ENCODE data around the gene PRKAG2. TPM values are rescaled to one million over a fixed set of nuclear protein-coding genes. Genes with fewer than 3 reads are reported as not detected.

Gene PRKAG2
- total and polyA plus RNA-seq, 4 donors: 3.6 to 25.1 (median 16.8) TPM

DNA sequence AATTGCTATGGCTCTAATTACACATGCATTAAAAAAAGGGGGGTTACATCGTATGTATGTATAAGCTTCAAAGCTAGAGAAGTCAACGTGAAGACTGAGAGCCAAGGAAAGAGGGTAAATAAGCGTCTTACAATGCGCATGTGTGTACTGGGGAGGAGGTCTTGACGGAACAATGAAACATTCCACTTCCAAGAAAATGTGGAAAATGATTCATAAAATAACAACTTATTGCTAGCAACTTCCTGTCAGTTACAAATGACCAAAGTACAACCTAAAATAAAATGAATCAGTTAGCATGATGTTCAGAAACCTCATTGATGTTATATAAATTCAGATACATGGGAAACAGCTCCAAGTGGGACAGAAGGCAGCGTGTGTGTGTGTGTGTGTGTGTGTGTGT, 253.1 kb downstream of the PRKAG2 start:
- Histone ChIP-seq H3K9me3 (ENCODE audit: control insufficient read depth in 4 of 4, low read length in 3 of 4) (no peaks in the 10 kb centered on the region), H3K36me3 (ENCODE audit: control insufficient read depth in 4 of 4, insufficient read depth in 3 of 4, low read depth in 1 of 4, low read length in 3 of 4) (peaks cover 0 to 12% (median 1%) of the 10 kb centered on the region in 4 donors), H3K27ac (ENCODE audit: low read depth in 1 of 2, low read length in 2 of 2) (no peak overlapping the region), H3K27me3 (ENCODE audit: control insufficient read depth in 4 of 4, insufficient read depth in 4 of 4, low read length in 3 of 4) (no peaks in the 10 kb centered on the region), H3K4me3 (ENCODE audit: low read depth in 1 of 3, low read length in 3 of 3) (no peak overlapping the region), H3K9ac (ENCODE audit: low read depth in 1 of 2, low read length in 2 of 2) (no peak overlapping the region), H3K4me1 (ENCODE audit: control insufficient read depth in 4 of 4, insufficient read depth in 4 of 4, low read length in 3 of 4) (peaks cover 0 to 2% (median 0%) of the 10 kb centered on the region in 4 donors)
- 91% methylated on average over 6 of the region's 6 CpGs for WGBS
- no peak for DNase-seq (ENCODE audit: low spot score)
- no peak for TF ChIP-seq NR2F2 (IDR thresholded peaks at IDR 0.05)
- no peak for TF ChIP-seq YY1 (IDR thresholded peaks at IDR 0.05)
- no peak for TF ChIP-seq SP1 (IDR thresholded peaks at IDR 0.05)
- TF ChIP-seq HNF4G (IDR thresholded peaks at IDR 0.05): no peak
- no peak for TF ChIP-seq JUND (IDR thresholded peaks at IDR 0.05)

DNA sequence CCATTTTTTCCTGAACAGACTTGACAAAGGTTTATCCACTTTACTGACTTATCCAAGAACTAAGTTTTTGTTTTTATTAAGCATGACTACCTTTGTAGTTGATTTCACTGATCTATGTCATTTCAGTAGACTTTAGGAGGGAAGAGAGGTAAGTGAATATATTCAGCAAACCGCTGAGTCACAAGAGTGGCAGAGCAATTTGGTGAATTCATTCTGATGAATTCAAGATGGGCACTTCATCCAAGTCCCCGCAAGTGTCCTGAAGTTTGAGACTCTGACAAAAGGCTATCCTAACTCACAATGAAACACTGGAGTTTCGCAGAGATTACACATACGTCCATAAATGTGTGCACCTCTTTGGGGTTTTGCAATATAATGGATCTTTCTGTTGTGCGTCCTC, 255.0 kb downstream of the PRKAG2 start:
- Histone ChIP-seq H3K36me3 (ENCODE audit: control insufficient read depth in 4 of 4, insufficient read depth in 3 of 4, low read depth in 1 of 4, low read length in 3 of 4) (peaks cover 0 to 8% (median 1%) of the 10 kb centered on the region in 4 donors), H3K27me3 (ENCODE audit: control insufficient read depth in 4 of 4, insufficient read depth in 4 of 4, low read length in 3 of 4) (no peaks in the 10 kb centered on the region), H3K9me3 (ENCODE audit: control insufficient read depth in 4 of 4, low read length in 3 of 4) (no peaks in the 10 kb centered on the region), H3K9ac (ENCODE audit: low read depth in 1 of 2, low read length in 2 of 2) (no peak overlapping the region), H3K4me3 (ENCODE audit: low read depth in 1 of 3, low read length in 3 of 3) (no peak overlapping the region), H3K4me1 (ENCODE audit: control insufficient read depth in 4 of 4, insufficient read depth in 4 of 4, low read length in 3 of 4) (peaks cover 0 to 2% (median 0%) of the 10 kb centered on the region in 4 donors), H3K27ac (ENCODE audit: low read depth in 1 of 2, low read length in 2 of 2) (no peak overlapping the region)
- TF ChIP-seq, protein P1, sequence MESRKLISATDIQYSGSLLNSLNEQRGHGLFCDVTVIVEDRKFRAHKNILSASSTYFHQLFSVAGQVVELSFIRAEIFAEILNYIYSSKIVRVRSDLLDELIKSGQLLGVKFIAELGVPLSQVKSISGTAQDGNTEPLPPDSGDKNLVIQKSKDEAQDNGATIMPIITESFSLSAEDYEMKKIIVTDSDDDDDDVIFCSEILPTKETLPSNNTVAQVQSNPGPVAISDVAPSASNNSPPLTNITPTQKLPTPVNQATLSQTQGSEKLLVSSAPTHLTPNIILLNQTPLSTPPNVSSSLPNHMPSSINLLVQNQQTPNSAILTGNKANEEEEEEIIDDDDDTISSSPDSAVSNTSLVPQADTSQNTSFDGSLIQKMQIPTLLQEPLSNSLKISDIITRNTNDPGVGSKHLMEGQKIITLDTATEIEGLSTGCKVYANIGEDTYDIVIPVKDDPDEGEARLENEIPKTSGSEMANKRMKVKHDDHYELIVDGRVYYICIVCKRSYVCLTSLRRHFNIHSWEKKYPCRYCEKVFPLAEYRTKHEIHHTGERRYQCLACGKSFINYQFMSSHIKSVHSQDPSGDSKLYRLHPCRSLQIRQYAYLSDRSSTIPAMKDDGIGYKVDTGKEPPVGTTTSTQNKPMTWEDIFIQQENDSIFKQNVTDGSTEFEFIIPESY (IDR thresholded peaks at IDR 0.05): no peak
- TF ChIP-seq GABPA (IDR thresholded peaks at IDR 0.05 in 1 of 2, conservative IDR thresholded peaks at IDR 0.05 in 1 of 2): no peak
- TF ChIP-seq JUND (IDR thresholded peaks at IDR 0.05): no peak
- no peak for TF ChIP-seq RAD21 (IDR thresholded peaks at IDR 0.05)
- no peak for TF ChIP-seq EGR1 (IDR thresholded peaks at IDR 0.05; ENCODE audit: low read depth in 2 of 2)
- TF ChIP-seq RXRA (IDR thresholded peaks at IDR 0.05): no peak
- TF ChIP-seq SP1 (IDR thresholded peaks at IDR 0.05): no peak
- TF ChIP-seq TAF1 (conservative IDR thresholded peaks at IDR 0.05): no peak
- TF ChIP-seq FOXA2 (IDR thresholded peaks at IDR 0.05): no peak
- no peak for TF ChIP-seq HNF4A (conservative IDR thresholded peaks at IDR 0.05)
- TF ChIP-seq, protein P2, sequence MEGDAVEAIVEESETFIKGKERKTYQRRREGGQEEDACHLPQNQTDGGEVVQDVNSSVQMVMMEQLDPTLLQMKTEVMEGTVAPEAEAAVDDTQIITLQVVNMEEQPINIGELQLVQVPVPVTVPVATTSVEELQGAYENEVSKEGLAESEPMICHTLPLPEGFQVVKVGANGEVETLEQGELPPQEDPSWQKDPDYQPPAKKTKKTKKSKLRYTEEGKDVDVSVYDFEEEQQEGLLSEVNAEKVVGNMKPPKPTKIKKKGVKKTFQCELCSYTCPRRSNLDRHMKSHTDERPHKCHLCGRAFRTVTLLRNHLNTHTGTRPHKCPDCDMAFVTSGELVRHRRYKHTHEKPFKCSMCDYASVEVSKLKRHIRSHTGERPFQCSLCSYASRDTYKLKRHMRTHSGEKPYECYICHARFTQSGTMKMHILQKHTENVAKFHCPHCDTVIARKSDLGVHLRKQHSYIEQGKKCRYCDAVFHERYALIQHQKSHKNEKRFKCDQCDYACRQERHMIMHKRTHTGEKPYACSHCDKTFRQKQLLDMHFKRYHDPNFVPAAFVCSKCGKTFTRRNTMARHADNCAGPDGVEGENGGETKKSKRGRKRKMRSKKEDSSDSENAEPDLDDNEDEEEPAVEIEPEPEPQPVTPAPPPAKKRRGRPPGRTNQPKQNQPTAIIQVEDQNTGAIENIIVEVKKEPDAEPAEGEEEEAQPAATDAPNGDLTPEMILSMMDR (IDR thresholded peaks at IDR 0.05; ENCODE audit: low read depth, low read length, missing input control): no peak
- no peak for TF ChIP-seq FOXA1 (IDR thresholded peaks at IDR 0.05)
- TF ChIP-seq, protein P3, sequence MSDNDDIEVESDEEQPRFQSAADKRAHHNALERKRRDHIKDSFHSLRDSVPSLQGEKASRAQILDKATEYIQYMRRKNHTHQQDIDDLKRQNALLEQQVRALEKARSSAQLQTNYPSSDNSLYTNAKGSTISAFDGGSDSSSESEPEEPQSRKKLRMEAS (IDR thresholded peaks at IDR 0.05): no peak
- TF ChIP-seq, protein P4, sequence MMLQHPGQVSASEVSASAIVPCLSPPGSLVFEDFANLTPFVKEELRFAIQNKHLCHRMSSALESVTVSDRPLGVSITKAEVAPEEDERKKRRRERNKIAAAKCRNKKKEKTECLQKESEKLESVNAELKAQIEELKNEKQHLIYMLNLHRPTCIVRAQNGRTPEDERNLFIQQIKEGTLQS (IDR thresholded peaks at IDR 0.05): no peak
- TF ChIP-seq HNF4G (IDR thresholded peaks at IDR 0.05): no peak
- no peak for DNase-seq (ENCODE audit: low spot score)
- WGBS: 96% methylated on average over 5 of the region's 5 CpGs
